HepG2 (cell line): Measurements from ENCODE around the gene XRN1. TPM values are rescaled to one million over a fixed set of nuclear protein-coding genes. Genes with fewer than 3 reads are reported as not detected.
A peak's percentile ranks its signal among the peaks of the same experiment; 100 is the strongest.

ENCODE experiments used
- ADNP ChIP-seq: sonication (generic); formaldehyde crosslinking; IDR thresholded peaks from 2 replicates; pipeline ENCODE4 v1.4.0; 2020; ENCODE audit warnings: missing genetic modification reagents
- CCDC6 ChIP-seq: sonication (generic); formaldehyde crosslinking; IDR thresholded peaks from 2 replicates; pipeline ENCODE4 v1.8.1; 2022; ENCODE audit warnings: mild to moderate bottlenecking, missing genetic modification reagents, moderate library complexity
- GPN1 ChIP-seq: sonication (generic); formaldehyde crosslinking; IDR thresholded peaks from 2 replicates; pipeline ENCODE4 v1.5.1; 2020; ENCODE audit warnings: missing genetic modification reagents, borderline replicate concordance
- HNRNPK ChIP-seq: fragments of 200-400 bp; formaldehyde crosslinking; IDR thresholded peaks from 2 replicates; pipeline ENCODE4 v1.6.1; 2018; ENCODE audit warnings: low read length, low read depth, moderate library complexity, mild to moderate bottlenecking; ENCODE audit not compliant: poor library complexity, severe bottlenecking
- HOXA9 ChIP-seq: sonication (generic); formaldehyde crosslinking; IDR thresholded peaks from 2 replicates; pipeline ENCODE4 v1.8.1; 2022; ENCODE audit warnings: missing genetic modification reagents, mild to moderate bottlenecking, moderate library complexity, borderline replicate concordance
- MTA3 ChIP-seq: sonication (generic); formaldehyde crosslinking; IDR thresholded peaks from 2 replicates; pipeline ENCODE4 v1.4.0; 2020; ENCODE audit warnings: missing genetic modification reagents
- PRDM10 ChIP-seq: sonication (generic); formaldehyde crosslinking; IDR thresholded peaks from 2 replicates; pipeline ENCODE4 v1.4.0; 2020; ENCODE audit warnings: low read depth, missing genetic modification reagents
- SKIL ChIP-seq: sonication (generic); formaldehyde crosslinking; IDR thresholded peaks from 2 replicates; pipeline ENCODE4 v1.8.0; 2022; ENCODE audit warnings: missing genetic modification reagents, mild to moderate bottlenecking, moderate library complexity, borderline replicate concordance
- SMAD1 ChIP-seq: sonication (generic); formaldehyde crosslinking; IDR thresholded peaks from 2 replicates; pipeline ENCODE4 v1.4.0; 2020; ENCODE audit warnings: missing genetic modification reagents, low read depth, mild to moderate bottlenecking, borderline replicate concordance
- SP1 ChIP-seq, 2 experiments: fragments of 450-650 bp in 1 of 2; sonication (generic) in 1 of 2; formaldehyde crosslinking in 1 of 2; IDR thresholded peaks; 2 replicates each; pipeline versions ENCODE4 v1.4.0 to v1.6.1; 2016 to 2020; ENCODE audit warnings: missing genetic modification reagents in 1 of 2
- TCF12 ChIP-seq, 2 experiments: fragments of 450-650 bp in 1 of 2; sonication (generic) in 1 of 2; formaldehyde crosslinking in 1 of 2; IDR thresholded peaks; 2 replicates each; pipeline versions ENCODE4 v1.6.1 to v1.8.0; 2017 to 2022; ENCODE audit warnings: antibody characterized with exemption in 1 of 2, mild to moderate bottlenecking in 1 of 2, missing genetic modification reagents in 1 of 2, moderate library complexity in 1 of 2
- THRA ChIP-seq: sonication (generic); formaldehyde crosslinking; IDR thresholded peaks from 2 replicates; pipeline ENCODE4 v1.4.0; 2020; ENCODE audit warnings: missing genetic modification reagents, borderline replicate concordance
- ZNF275 ChIP-seq: sonication (generic); formaldehyde crosslinking; IDR thresholded peaks from 2 replicates; pipeline ENCODE4 v1.8.0; 2022; ENCODE audit warnings: missing genetic modification reagents, mild to moderate bottlenecking, inconsistent platforms, borderline replicate concordance
- ZNF280B ChIP-seq: sonication (generic); formaldehyde crosslinking; IDR thresholded peaks from 2 replicates; pipeline ENCODE4 v1.5.0; 2020; ENCODE audit warnings: missing genetic modification reagents, mild to moderate bottlenecking, borderline replicate concordance
- ZNF446 ChIP-seq: sonication (generic); formaldehyde crosslinking; IDR thresholded peaks from 2 replicates; pipeline ENCODE4 v1.5.0; 2020; ENCODE audit warnings: mild to moderate bottlenecking, missing genetic modification reagents
- polyA plus RNA-seq, 8 experiments: library from polyadenylated mRNA; depleted of rRNA in 3 of 8; stranded (reverse) in 7 of 8; unstranded in 1 of 8; fragments of >200 nt; fragmentation: Illumina TruSeq in 4 of 8; extraction: Trizol in 4 of 8; gene quantifications; 2 replicates each; pipeline versions ENCODE4 v1.2.1 to v1.2.3, GENCODE V29; 2011 to 2016; ENCODE audit warnings: low read depth in 4 of 8, missing spikeins in 1 of 8, mixed read lengths in 1 of 8; ENCODE audit not compliant: insufficient read depth in 1 of 8
- total RNA-seq, 5 experiments: library from RNA; depleted of rRNA; stranded (reverse); fragments of >200 nt; fragmentation: Illumina TruSeq; extraction: Trizol; gene quantifications; 2 replicates each; pipeline ENCODE4 v1.2.3, GENCODE V29; 2016; ENCODE audit warnings: low read depth in 1 of 5

XRN1 gene
- total and polyA plus RNA-seq, 2 of the 13 experiments (the other 11 are each of a cell fraction or from before 2014, with no cell fraction given), result 13.2 to 13.3 TPM

- TF ChIP-seq ZNF275 (CRISPR knock-in tag) (no peak), SMAD1 (CRISPR knock-in tag) (no peak; the same call in 1 of the 2 replicates), ZNF446 (CRISPR knock-in tag) (no peak; the same call in 1 of the 2 replicates), THRA (no peak; the same call in 1 of the 2 replicates), SP1 (IDR thresholded peaks at IDR 0.05) (no peak), SP1 (CRISPR knock-in tag; IDR thresholded peaks at IDR 0.05) (peak; percentile 80), HOXA9 (no peak), TCF12 (IDR thresholded peaks at IDR 0.05) (no peak), TCF12 (CRISPR knock-in tag; IDR thresholded peaks at IDR 0.05) (no peak), SKIL (CRISPR knock-in tag) (no peak), HNRNPK (peak; percentile 48), PRDM10 (CRISPR knock-in tag) (0 out of 2 replicates have a peak, but pooled peaks have one; percentile 21), ZNF280B (CRISPR knock-in tag) (no peak), ADNP (CRISPR knock-in tag) (no peak), CCDC6 (CRISPR knock-in tag) (peak; percentile 77; the same call in 1 of the 2 replicates), GPN1 (CRISPR knock-in tag) (no peak), MTA3 (CRISPR knock-in tag) (no peak)
Observed at GRCh38 chr3:142447852-142448823, at the start of gene XRN1 (continued).
